WTC11 (cell line): Measurements from ENCODE around the gene GPS2. TPM values are rescaled to one million over a fixed set of nuclear protein-coding genes. Genes with fewer than 3 reads are reported as not detected.

Experiments used
- ATAC-seq: fragments of 200-7000 bp; cut with Tn5 transposase; 2 replicates; pipeline ENCODE4 v1.10.0; 2021; ENCODE audit warnings: mild to moderate bottlenecking, moderate library complexity
- CTCF ChIA-PET: fragments of 300-600 bp; sonication (Branson Sonifier 250); formaldehyde crosslinking; loops from one replicate; lab custom pipeline; 2021; ENCODE audit warnings: antibody characterized with exemption; lab: Charles Lee
- POLR2A ChIA-PET: fragments of 350-600 bp; sonication (Branson Sonifier 250); formaldehyde crosslinking; loops from one replicate; lab custom pipeline; 2021; ENCODE audit warnings: antibody characterized with exemption; lab: Charles Lee
- DNase-seq: peaks from one replicate; pipeline ENCODE4 v3.0.0; 2021; ENCODE audit warnings: low spot score
- H3K27ac Mint-ChIP-seq: 2 replicates; pipeline ENCODE4 v1.8.0; 2021; ENCODE audit warnings: mixed read lengths
- H3K27me3 Mint-ChIP-seq: 2 replicates; pipeline ENCODE4 v1.8.0; 2021; ENCODE audit warnings: low read depth, mild to moderate bottlenecking, moderate library complexity, mixed read lengths
- H3K36me3 Mint-ChIP-seq: 2 replicates; pipeline ENCODE4 v1.8.0; 2021; ENCODE audit warnings: mixed read lengths
- H3K4me1 Mint-ChIP-seq: 2 replicates; pipeline ENCODE4 v1.8.0; 2022; ENCODE audit warnings: mixed read lengths
- H3K4me3 Mint-ChIP-seq: 2 replicates; pipeline ENCODE4 v1.8.0; 2021; ENCODE audit warnings: mild to moderate bottlenecking, moderate library complexity, mixed read lengths
- H3K9me3 Mint-ChIP-seq: 2 replicates; pipeline ENCODE4 v1.8.0; 2021; ENCODE audit warnings: mixed read lengths
- ESRRA ChIP-seq: sonication (generic); formaldehyde crosslinking; IDR thresholded peaks from 2 replicates; pipeline ENCODE4 v1.8.1; 2022; ENCODE audit warnings: mild to moderate bottlenecking, missing genetic modification reagents, borderline replicate concordance
- FOXK1 ChIP-seq: sonication (generic); formaldehyde crosslinking; IDR thresholded peaks from 2 replicates; pipeline ENCODE4 v1.8.0; 2022; ENCODE audit warnings: mild to moderate bottlenecking, moderate library complexity, missing genetic modification reagents
- JAZF1 ChIP-seq: fragments of 250-450 bp; sonication (Bioruptor Pico); IDR thresholded peaks from 2 replicates; pipeline ENCODE4 v1.9.0; 2021; ENCODE audit warnings: moderate library complexity, mild to moderate bottlenecking, inconsistent platforms
- RORB ChIP-seq: fragments of 250-450 bp; sonication (Bioruptor Pico); IDR thresholded peaks from 2 replicates; pipeline ENCODE4 v1.9.0; 2021; ENCODE audit warnings: mild to moderate bottlenecking
- ZNF138 ChIP-seq: sonication (generic); formaldehyde crosslinking; conservative IDR thresholded peaks from 2 replicates; pipeline ENCODE4 v1.8.1; 2022; ENCODE audit warnings: mild to moderate bottlenecking, moderate library complexity, missing genetic modification reagents
- ZNF232 ChIP-seq: sonication (generic); formaldehyde crosslinking; IDR thresholded peaks from 2 replicates; pipeline ENCODE4 v1.8.0; 2022; ENCODE audit warnings: mild to moderate bottlenecking, missing genetic modification reagents
- ZNF263 ChIP-seq: sonication (generic); formaldehyde crosslinking; IDR thresholded peaks from 2 replicates; pipeline ENCODE4 v1.8.1; 2022; ENCODE audit warnings: low read depth, mild to moderate bottlenecking, moderate library complexity, missing genetic modification reagents
- ZNF317 ChIP-seq: sonication (generic); formaldehyde crosslinking; IDR thresholded peaks from 2 replicates; pipeline ENCODE4 v1.8.1; 2023; ENCODE audit warnings: low read depth, mild to moderate bottlenecking, moderate library complexity, missing genetic modification reagents, borderline replicate concordance
- total RNA-seq: library from RNA; stranded (reverse); gene quantifications from 3 replicates; pipeline ENCODE4 v1.2.3, GENCODE V29; 2021
- TF ChIP-seq, protein P1 (sequence below): sonication (generic); formaldehyde crosslinking; IDR thresholded peaks from 2 replicates; pipeline ENCODE4 v1.8.1; 2023; ENCODE audit warnings: mild to moderate bottlenecking, missing genetic modification reagents, moderate library complexity
- TF ChIP-seq, protein P2 (sequence below): fragments of 250-450 bp; sonication (Bioruptor Pico); IDR thresholded peaks from 2 replicates; pipeline ENCODE4 v1.9.0; 2021; ENCODE audit warnings: mild to moderate bottlenecking
- TF ChIP-seq, protein P3 (sequence below): sonication (generic); formaldehyde crosslinking; IDR thresholded peaks from 2 replicates; pipeline ENCODE4 v1.8.1; 2022; ENCODE audit warnings: mild to moderate bottlenecking, moderate library complexity, missing genetic modification reagents
- TF ChIP-seq, protein P4 (sequence below): fragments of 250-450 bp; sonication (Bioruptor Pico); conservative IDR thresholded peaks from 2 replicates; pipeline ENCODE4 v1.9.0; 2021; ENCODE audit warnings: mild to moderate bottlenecking
- TF ChIP-seq, protein P5 (sequence below): sonication (generic); formaldehyde crosslinking; IDR thresholded peaks from 2 replicates; pipeline ENCODE4 v1.8.0; 2022; ENCODE audit warnings: mild to moderate bottlenecking, missing genetic modification reagents
- TF ChIP-seq, protein P6 (sequence below): sonication (generic); formaldehyde crosslinking; IDR thresholded peaks from 2 replicates; pipeline ENCODE4 v1.8.1; 2023; ENCODE audit warnings: mild to moderate bottlenecking, missing genetic modification reagents
- TF ChIP-seq, protein P7 (sequence below): fragments of 250-450 bp; sonication (Bioruptor Pico); IDR thresholded peaks from 2 replicates; pipeline ENCODE4 v1.9.0; 2021; ENCODE audit warnings: moderate library complexity, mild to moderate bottlenecking, inconsistent platforms, borderline replicate concordance
- TF ChIP-seq, protein P8 (sequence below): sonication (generic); formaldehyde crosslinking; IDR thresholded peaks from 2 replicates; pipeline ENCODE4 v1.8.1; 2023; ENCODE audit warnings: mild to moderate bottlenecking, moderate library complexity, missing genetic modification reagents
- TF ChIP-seq, protein P9 (sequence below): sonication (generic); formaldehyde crosslinking; IDR thresholded peaks from 2 replicates; pipeline ENCODE4 v1.8.0; 2022; ENCODE audit warnings: mild to moderate bottlenecking, missing genetic modification reagents

The GPS2 gene
- total RNA-seq, 1 experiment from 2014 or later, result 55.9 TPM

DNA sequence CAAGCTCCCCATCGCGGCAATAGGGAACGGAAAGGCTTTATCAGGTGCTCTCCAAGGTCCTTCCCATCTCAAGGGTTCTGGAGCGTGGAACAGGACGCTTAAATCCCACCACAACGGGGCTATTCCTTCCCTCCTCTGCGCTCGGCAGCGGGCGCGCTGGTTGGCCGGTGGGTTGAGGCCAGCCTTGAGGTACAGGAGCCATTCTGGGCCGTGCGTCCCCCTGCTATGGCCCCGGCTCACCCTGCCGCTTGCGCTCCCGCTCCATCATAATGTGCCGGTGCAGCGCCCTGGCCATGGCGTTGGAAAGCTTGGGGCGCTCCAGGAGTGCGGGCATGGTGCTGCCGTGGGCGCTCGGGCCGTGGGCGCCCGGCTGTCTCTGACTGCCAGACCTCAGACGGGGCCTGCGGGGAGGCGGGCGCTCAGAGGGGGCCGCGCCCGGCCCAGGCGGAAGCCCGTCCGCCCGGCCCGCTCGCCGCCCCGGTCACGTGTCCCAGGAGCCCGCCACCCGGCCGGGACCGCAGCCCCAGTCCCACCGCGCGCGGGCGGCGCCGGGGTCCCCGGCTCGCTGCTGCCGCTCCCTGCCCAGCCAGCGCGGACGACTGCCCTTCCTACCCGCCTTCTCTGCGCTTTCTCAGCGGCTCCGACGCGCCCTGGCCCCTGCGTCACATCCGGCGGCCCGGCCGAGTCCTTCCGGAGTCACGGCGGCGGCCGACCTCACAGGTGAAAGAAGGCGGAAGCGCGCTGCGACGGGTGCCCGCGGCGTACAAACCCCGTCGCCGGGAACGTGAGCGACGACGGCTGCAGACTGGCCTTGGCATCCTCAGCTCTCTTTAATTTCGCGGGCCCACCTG lies at the start of gene GPS2 (continued):
- TF ChIP-seq, protein P1, sequence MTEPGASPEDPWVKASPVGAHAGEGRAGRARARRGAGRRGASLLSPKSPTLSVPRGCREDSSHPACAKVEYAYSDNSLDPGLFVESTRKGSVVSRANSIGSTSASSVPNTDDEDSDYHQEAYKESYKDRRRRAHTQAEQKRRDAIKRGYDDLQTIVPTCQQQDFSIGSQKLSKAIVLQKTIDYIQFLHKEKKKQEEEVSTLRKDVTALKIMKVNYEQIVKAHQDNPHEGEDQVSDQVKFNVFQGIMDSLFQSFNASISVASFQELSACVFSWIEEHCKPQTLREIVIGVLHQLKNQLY (CRISPR knock-in tag), result no peak
- no peak for TF ChIP-seq ZNF138 (CRISPR knock-in tag)

DNA sequence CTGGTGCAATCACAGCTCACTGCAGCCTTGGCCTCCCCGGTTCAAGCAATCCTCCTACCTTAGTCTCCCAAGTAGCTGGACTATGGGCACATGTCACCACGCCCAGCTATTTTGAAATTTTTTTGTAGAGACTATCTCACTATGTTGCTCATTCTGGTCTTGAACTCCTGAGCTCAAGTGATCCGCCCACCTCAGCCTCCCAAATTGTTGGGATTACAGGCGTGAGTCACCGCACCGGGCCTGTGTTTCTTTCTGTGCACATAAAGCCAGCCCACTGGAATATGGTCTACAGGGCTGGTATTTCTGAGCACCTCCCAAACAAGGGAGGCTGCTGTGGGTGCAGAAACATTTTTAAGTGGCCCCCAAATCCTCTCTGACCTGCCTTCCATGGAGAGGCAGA lies 48.2 kb upstream of the GPS2 start:
- H3K27ac Mint-ChIP-seq, result no peak overlapping the region
- no peaks in the 10 kb centered on the region for H3K36me3 Mint-ChIP-seq
- no peak overlapping the region for H3K4me3 Mint-ChIP-seq
- ATAC-seq (no peak), DNase-seq (no peak)
- H3K9me3 Mint-ChIP-seq, result no peaks in the 10 kb centered on the region
- ChIA-PET POLR2A (no interaction called here), CTCF (interaction anchor here (0.6 to 1.2 kb wide), 3 partner anchors 13 to 197 kb away, joined by 3 to 4 read pairs (median 4); no protein-coding TSS in a partner anchor)
- H3K27me3 Mint-ChIP-seq, result peaks cover 2% of the 10 kb centered on the region; the same call in 1 of the 2 replicates
- peaks cover 14% of the 10 kb centered on the region for H3K4me1 Mint-ChIP-seq
- TF ChIP-seq JAZF1 (CRISPR knock-in tag) (no peak), ZNF317 (CRISPR knock-in tag) (no peak), ZNF263 (CRISPR knock-in tag) (no peak), ESRRA (no peak), FOXK1 (CRISPR knock-in tag) (no peak)
- TF ChIP-seq, protein P2, sequence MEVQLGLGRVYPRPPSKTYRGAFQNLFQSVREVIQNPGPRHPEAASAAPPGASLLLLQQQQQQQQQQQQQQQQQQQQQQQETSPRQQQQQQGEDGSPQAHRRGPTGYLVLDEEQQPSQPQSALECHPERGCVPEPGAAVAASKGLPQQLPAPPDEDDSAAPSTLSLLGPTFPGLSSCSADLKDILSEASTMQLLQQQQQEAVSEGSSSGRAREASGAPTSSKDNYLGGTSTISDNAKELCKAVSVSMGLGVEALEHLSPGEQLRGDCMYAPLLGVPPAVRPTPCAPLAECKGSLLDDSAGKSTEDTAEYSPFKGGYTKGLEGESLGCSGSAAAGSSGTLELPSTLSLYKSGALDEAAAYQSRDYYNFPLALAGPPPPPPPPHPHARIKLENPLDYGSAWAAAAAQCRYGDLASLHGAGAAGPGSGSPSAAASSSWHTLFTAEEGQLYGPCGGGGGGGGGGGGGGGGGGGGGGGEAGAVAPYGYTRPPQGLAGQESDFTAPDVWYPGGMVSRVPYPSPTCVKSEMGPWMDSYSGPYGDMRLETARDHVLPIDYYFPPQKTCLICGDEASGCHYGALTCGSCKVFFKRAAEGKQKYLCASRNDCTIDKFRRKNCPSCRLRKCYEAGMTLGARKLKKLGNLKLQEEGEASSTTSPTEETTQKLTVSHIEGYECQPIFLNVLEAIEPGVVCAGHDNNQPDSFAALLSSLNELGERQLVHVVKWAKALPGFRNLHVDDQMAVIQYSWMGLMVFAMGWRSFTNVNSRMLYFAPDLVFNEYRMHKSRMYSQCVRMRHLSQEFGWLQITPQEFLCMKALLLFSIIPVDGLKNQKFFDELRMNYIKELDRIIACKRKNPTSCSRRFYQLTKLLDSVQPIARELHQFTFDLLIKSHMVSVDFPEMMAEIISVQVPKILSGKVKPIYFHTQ (CRISPR knock-in tag), result no peak
- TF ChIP-seq, protein P3, sequence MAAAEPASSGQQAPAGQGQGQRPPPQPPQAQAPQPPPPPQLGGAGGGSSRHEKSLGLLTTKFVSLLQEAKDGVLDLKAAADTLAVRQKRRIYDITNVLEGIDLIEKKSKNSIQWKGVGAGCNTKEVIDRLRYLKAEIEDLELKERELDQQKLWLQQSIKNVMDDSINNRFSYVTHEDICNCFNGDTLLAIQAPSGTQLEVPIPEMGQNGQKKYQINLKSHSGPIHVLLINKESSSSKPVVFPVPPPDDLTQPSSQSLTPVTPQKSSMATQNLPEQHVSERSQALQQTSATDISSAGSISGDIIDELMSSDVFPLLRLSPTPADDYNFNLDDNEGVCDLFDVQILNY, result no peak
- TF ChIP-seq, protein P4, sequence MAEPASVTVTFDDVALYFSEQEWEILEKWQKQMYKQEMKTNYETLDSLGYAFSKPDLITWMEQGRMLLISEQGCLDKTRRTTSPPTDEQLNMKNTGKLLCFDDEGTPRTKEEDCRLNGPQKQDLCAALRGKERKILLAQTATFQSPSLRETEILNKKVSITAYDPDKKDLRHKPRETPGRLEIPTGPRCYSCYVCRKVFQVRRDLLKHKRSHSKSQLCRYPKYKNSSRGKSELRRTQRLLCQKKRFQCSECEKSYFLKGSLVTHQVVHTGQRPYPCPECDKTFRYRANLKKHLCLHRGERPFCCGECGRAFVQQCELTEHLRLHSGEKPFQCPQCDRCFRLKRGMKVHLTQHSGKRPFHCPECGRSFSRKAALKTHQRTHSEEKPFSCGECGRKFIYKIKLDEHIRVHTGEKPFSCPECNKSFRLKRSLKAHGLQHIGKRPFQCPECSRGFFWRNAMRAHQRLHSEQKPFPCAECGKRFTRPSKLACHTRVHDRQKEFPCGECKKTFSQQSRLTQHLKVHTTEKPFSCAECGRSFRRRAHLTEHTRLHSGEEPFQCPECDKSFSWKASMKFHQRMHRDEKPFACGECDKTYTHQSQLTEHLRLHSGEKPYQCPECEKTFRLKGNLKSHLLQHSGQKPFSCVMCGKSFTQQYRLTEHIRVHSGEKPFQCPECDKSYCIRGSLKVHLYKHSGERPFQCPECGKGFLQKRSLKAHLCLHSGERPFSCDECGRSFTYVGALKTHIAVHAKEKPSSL (CRISPR knock-in tag), result no peak
- TF ChIP-seq, protein P5, sequence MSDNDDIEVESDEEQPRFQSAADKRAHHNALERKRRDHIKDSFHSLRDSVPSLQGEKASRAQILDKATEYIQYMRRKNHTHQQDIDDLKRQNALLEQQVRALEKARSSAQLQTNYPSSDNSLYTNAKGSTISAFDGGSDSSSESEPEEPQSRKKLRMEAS (CRISPR knock-in tag), result no peak

DNA sequence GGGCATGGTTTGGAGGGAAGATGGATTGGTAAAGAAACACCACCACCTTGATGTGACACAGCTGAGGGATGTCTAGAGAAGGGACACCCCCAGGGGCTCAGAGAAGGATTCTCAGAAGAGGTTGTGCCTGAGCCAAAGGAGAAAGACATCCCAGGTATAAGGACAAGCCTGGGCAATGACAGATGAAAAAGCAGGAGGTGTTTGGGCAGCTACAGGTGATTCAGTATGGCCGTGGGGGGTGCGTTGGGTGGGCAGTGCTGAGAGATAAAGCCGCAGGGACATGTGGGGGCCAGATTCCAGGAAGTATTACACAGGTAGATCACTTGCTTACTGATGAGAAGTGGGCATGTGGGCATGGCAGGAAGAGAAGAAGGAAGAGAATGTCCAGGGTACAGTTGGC lies 46.7 kb upstream of the GPS2 start:
- H3K9me3 Mint-ChIP-seq, result no peaks in the 10 kb centered on the region
- no peak overlapping the region for H3K27ac Mint-ChIP-seq
- H3K27me3 Mint-ChIP-seq, result peaks cover 7% of the 10 kb centered on the region; the same call in 1 of the 2 replicates
- CTCF ChIA-PET, result interaction anchor here (1.1 to 1.5 kb wide), 3 partner anchors 32 to 198 kb away, joined by 3 to 5 read pairs (median 4); partner anchors contain the start of gene PLSCR3
- no peak overlapping the region for H3K4me3 Mint-ChIP-seq
- no peaks in the 10 kb centered on the region for H3K36me3 Mint-ChIP-seq
- POLR2A ChIA-PET, result interaction anchor here (0.5 to 0.6 kb wide), 2 partner anchors 14 to 129 kb away, joined by 3 to 4 read pairs; no protein-coding TSS in a partner anchor
- H3K4me1 Mint-ChIP-seq, result peaks cover 3% of the 10 kb centered on the region; the same call in 1 of the 2 replicates
- no peak for DNase-seq
- ATAC-seq, result no peak
- TF ChIP-seq, protein P6, sequence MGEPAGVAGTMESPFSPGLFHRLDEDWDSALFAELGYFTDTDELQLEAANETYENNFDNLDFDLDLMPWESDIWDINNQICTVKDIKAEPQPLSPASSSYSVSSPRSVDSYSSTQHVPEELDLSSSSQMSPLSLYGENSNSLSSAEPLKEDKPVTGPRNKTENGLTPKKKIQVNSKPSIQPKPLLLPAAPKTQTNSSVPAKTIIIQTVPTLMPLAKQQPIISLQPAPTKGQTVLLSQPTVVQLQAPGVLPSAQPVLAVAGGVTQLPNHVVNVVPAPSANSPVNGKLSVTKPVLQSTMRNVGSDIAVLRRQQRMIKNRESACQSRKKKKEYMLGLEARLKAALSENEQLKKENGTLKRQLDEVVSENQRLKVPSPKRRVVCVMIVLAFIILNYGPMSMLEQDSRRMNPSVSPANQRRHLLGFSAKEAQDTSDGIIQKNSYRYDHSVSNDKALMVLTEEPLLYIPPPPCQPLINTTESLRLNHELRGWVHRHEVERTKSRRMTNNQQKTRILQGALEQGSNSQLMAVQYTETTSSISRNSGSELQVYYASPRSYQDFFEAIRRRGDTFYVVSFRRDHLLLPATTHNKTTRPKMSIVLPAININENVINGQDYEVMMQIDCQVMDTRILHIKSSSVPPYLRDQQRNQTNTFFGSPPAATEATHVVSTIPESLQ (CRISPR knock-in tag), result no peak
- no peak for TF ChIP-seq ZNF232 (CRISPR knock-in tag)
- TF ChIP-seq RORB (CRISPR knock-in tag), result no peak
- TF ChIP-seq, protein P7, sequence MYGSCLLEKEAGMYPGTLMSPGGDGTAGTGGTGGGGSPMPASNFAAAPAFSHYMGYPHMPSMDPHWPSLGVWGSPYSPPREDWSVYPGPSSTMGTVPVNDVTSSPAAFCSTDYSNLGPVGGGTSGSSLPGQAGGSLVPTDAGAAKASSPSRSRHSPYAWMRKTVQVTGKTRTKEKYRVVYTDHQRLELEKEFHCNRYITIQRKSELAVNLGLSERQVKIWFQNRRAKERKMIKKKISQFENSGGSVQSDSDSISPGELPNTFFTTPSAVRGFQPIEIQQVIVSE (CRISPR knock-in tag), result no peak
- TF ChIP-seq, protein P8, sequence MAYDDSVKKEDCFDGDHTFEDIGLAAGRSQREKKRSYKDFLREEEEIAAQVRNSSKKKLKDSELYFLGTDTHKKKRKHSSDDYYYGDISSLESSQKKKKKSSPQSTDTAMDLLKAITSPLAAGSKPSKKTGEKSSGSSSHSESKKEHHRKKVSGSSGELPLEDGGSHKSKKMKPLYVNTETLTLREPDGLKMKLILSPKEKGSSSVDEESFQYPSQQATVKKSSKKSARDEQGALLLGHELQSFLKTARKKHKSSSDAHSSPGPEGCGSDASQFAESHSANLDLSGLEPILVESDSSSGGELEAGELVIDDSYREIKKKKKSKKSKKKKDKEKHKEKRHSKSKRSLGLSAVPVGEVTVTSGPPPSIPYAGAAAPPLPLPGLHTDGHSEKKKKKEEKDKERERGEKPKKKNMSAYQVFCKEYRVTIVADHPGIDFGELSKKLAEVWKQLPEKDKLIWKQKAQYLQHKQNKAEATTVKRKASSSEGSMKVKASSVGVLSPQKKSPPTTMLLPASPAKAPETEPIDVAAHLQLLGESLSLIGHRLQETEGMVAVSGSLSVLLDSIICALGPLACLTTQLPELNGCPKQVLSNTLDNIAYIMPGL, result no peak
- TF ChIP-seq ESRRA, result no peak
- TF ChIP-seq, protein P9, sequence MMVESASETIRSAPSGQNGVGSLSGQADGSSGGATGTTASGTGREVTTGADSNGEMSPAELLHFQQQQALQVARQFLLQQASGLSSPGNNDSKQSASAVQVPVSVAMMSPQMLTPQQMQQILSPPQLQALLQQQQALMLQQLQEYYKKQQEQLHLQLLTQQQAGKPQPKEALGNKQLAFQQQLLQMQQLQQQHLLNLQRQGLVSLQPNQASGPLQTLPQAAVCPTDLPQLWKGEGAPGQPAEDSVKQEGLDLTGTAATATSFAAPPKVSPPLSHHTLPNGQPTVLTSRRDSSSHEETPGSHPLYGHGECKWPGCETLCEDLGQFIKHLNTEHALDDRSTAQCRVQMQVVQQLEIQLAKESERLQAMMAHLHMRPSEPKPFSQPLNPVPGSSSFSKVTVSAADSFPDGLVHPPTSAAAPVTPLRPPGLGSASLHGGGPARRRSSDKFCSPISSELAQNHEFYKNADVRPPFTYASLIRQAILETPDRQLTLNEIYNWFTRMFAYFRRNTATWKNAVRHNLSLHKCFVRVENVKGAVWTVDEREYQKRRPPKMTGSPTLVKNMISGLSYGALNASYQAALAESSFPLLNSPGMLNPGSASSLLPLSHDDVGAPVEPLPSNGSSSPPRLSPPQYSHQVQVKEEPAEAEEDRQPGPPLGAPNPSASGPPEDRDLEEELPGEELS (CRISPR knock-in tag), result no peak
